Astrocyte of the spinal cord (primary cell): Measurements from ENCODE around the gene PANX2.

Experiments used
- DNase-seq: peaks from one replicate; pipeline ENCODE4 v3.0.0; 2011; ENCODE audit warnings: low read depth, low spot score
- H3K4me3 ChIP-seq: 2 replicates; pipeline ENCODE4 v1.5.1; 2011; ENCODE audit warnings: low read depth, mild to moderate bottlenecking, low read length, moderate library complexity
- CTCF ChIP-seq: IDR thresholded peaks from 2 replicates; pipeline ENCODE4 v1.5.1; 2012; ENCODE audit warnings: low read depth, mild to moderate bottlenecking, low read length, inconsistent platforms
- in situ Hi-C: cut with HindIII; loops from 2 replicates; pipeline ENCODE4 v1.10.0; 2017; ENCODE audit warnings: low sequenced_read_pairs

The PANX2 gene

GRCh38 chr22:50173311-50173982 lies 2.9 kb downstream of the PANX2 start:
- DNase-seq = no peak
- in situ Hi-C loops = no loop called here
- no peak overlapping the region for H3K4me3 ChIP-seq
- TF ChIP-seq CTCF = no peak

DNA sequence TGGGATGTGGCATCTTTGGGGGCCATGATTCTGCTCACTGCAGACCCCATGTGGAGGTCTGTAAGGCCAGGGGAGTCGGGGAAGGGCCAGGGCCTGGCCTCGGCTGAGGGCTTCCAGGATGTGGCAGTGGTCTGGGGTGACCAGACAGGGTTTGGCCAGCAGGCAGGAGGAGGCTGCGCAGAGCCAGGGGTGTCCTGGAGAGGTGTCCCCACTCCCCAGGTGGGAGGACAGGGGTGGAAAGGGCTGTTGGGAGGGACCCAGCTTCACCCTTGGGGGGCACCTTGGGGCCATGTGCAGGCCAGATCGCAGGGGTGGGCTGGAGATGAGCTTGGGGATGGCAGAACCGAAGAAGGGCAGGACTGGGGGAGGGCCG lies 3.4 kb downstream of the PANX2 start:
- in situ Hi-C loops = no loop called here

GRCh38 chr22:50174382-50175190 lies 4.1 kb downstream of the PANX2 start:
- no peak for DNase-seq
- no peak overlapping the region for H3K4me3 ChIP-seq
- in situ Hi-C loops = no loop called here
- no peak for TF ChIP-seq CTCF

More for the DNA sequence above, 3.4 kb downstream of the PANX2 start:
- TF ChIP-seq CTCF = no peak
- DNase-seq = no peak
- no peak overlapping the region for H3K4me3 ChIP-seq

- H3K4me3 ChIP-seq = no peak overlapping the region
- TF ChIP-seq CTCF = no peak
- DNase-seq = no peak
- in situ Hi-C loops = no loop called here
Observed at GRCh38 chr22:50175191-50175461, 4.6 kb downstream of the PANX2 start.

DNA sequence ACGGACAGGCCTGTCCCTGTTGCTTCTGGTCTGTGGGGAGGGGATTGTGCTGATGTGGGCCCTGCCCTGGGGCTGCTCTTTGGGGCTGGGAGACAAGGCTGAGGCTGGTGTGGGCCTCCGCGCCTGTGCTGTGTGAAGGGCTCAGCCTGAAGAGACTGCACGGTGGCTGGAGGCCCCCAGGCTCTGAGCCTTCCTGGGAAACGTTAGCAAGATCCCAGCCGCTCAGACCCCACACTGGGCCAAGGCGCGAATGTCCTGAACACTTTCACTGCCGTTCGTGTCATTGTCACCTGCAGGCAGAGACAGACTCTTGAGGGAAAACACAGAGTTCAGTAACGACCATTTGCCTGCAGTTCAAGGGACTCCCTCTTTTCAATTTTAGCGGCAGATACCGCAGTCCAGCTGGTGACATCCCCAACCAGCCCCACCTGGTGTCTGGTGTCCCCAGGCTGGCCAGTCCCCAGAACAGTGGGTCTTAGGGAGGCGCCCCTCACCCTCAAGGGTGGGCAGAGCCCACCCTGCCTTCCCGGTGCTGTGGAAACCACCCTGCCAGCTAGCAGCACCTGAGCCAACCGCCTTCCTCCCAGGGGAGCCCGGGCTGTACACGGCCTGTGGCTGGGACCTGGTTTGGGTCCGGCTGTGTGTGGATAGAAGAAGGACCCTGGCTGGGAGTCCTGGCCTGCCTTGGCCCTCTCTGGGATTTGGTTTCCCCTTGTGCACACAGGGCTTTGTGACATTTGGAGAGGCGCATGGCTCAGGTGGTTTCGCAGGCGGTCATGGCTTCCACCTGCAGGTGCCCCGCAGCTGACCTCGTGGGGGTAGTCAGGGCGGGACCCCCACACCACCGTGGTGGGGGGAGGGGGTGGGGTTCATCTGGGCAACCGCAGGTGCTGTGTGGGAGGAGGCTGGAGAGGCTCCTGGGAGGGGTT lies 5.7 kb downstream of the PANX2 start:
- in situ Hi-C loops = no loop called here
- TF ChIP-seq CTCF = no peak

GRCh38 chr22:50176850-50177536 lies 6.5 kb downstream of the PANX2 start:
- no peak for TF ChIP-seq CTCF
- no peak for DNase-seq
- H3K4me3 ChIP-seq = no peak overlapping the region
- in situ Hi-C loops = no loop called here

More for the DNA sequence above, 5.7 kb downstream of the PANX2 start:
- H3K4me3 ChIP-seq = no peak overlapping the region
- no peak for DNase-seq
